Measurements from ENCODE around the gene ERC1. TPM values are rescaled to one million over a fixed set of nuclear protein-coding genes. Genes with fewer than 3 reads are reported as not detected.

ERC1 gene
- total and polyA plus RNA-seq, 7 donors = 5.4 to 97.8 (median 34.6) TPM

GRCh38 chr12:1108276-1108675 lies 117.3 kb downstream of the ERC1 start:
- 89 to 96% methylated on average over 1 of the region's 1 CpG for WGBS, 2 donors
- no peak overlapping the region for H3K4me3 ChIP-seq
- H3K27me3 ChIP-seq = no peaks in the 10 kb centered on the region
- no peak overlapping the region for H3K27ac ChIP-seq
- H3K36me3 ChIP-seq = peaks cover 0 to 25% (median 0%) of the 10 kb centered on the region in 4 donors
- no peak for TF ChIP-seq EP300 (IDR thresholded peaks at IDR 0.05)
- no peak for TF ChIP-seq POLR2A (IDR thresholded peaks at IDR 0.05)
- no peak for TF ChIP-seq CTCF (IDR thresholded peaks at IDR 0.05)
- no peak for TF ChIP-seq POLR2AphosphoS5 (IDR thresholded peaks at IDR 0.05)
- no peaks in the 10 kb centered on the region for H3K9me3 ChIP-seq
- no peak for DNase-seq
- H3K4me1 ChIP-seq = peaks cover 0 to 4% (median 0%) of the 10 kb centered on the region in 4 donors
- intact Hi-C loops (cut with DNase I) = no loop called here

- intact Hi-C loops (cut with DNase I) = no loop called here
- Histone ChIP-seq H3K27me3 (no peaks in the 10 kb centered on the region), H3K4me3 (no peak overlapping the region), H3K27ac (no peak overlapping the region), H3K9me3 (no peaks in the 10 kb centered on the region), H3K36me3 (peaks cover 0 to 15% (median 0%) of the 10 kb centered on the region in 4 donors), H3K4me1 (no peaks in the 10 kb centered on the region)
- WGBS, 2 donors = 21 to 64% methylated on average over 4 of the region's 4 CpGs
- TF ChIP-seq POLR2AphosphoS5 (IDR thresholded peaks at IDR 0.05) (no peak), CTCF (IDR thresholded peaks at IDR 0.05) (no peak), EP300 (IDR thresholded peaks at IDR 0.05) (no peak), POLR2A (IDR thresholded peaks at IDR 0.05) (no peak)
- no peak for DNase-seq
These were observed 124.6 kb downstream of the ERC1 start for GRCh38 chr12:1115484-1116231.

GRCh38 chr12:1117371-1117770 lies 126.3 kb downstream of the ERC1 start:
- TF ChIP-seq POLR2AphosphoS5 (IDR thresholded peaks at IDR 0.05) = no peak
- TF ChIP-seq POLR2A (IDR thresholded peaks at IDR 0.05) = no peak
- TF ChIP-seq CTCF (IDR thresholded peaks at IDR 0.05) = no peak
- no peak for TF ChIP-seq EP300 (IDR thresholded peaks at IDR 0.05)
- 38 to 68% methylated on average over 6 of the region's 6 CpGs for WGBS, 2 donors
- no peaks in the 10 kb centered on the region for H3K4me1 ChIP-seq
- no peaks in the 10 kb centered on the region for H3K36me3 ChIP-seq
- no peaks in the 10 kb centered on the region for H3K27me3 ChIP-seq
- H3K9me3 ChIP-seq = no peaks in the 10 kb centered on the region
- no peak overlapping the region for H3K4me3 ChIP-seq
- intact Hi-C loops (cut with DNase I) = no loop called here
- no peak for DNase-seq
- H3K27ac ChIP-seq = no peak overlapping the region

GRCh38 chr12:1117970-1118563 lies 127.0 kb downstream of the ERC1 start:
- H3K4me3 ChIP-seq = no peak overlapping the region
- H3K36me3 ChIP-seq = no peaks in the 10 kb centered on the region
- no peak for TF ChIP-seq EP300 (IDR thresholded peaks at IDR 0.05)
- peak; percentile 81 to 95 (median 90) for TF ChIP-seq CTCF (IDR thresholded peaks at IDR 0.05)
- H3K27me3 ChIP-seq = no peaks in the 10 kb centered on the region
- H3K27ac ChIP-seq = no peak overlapping the region
- intact Hi-C loops (cut with DNase I) = loop anchor here (2.0 kb wide), 1 partner anchor 465 kb away; no protein-coding TSS in a partner anchor
- H3K4me1 ChIP-seq = no peaks in the 10 kb centered on the region
- H3K9me3 ChIP-seq = no peaks in the 10 kb centered on the region
- WGBS, 2 donors = 23 to 26% methylated on average over 5 of the region's 5 CpGs
- peak; percentile 81 for DNase-seq
